ENCODE results near the gene UNC5B. TPM values are rescaled to one million over a fixed set of nuclear protein-coding genes. Genes with fewer than 3 reads are reported as not detected.

UNC5B gene
- total and polyA plus RNA-seq, 2 donors, result 2.2 to 4.2 TPM

GRCh38 chr10:71203716-71204115, 8.7 kb upstream of the UNC5B start:
- Histone ChIP-seq H3K4me3 (ENCODE audit: low read length in 2 of 2) (no peak overlapping the region), H3K36me3 (ENCODE audit: control insufficient read depth in 2 of 2, insufficient read depth in 2 of 2, low read length in 1 of 2) (no peaks in the 10 kb centered on the region), H3K9me3 (ENCODE audit: control insufficient read depth in 2 of 2, insufficient read depth in 1 of 2, low read length in 1 of 2) (peaks cover 0 to 3% of the 10 kb centered on the region in 2 donors), H3K27me3 (ENCODE audit: control insufficient read depth in 2 of 2, insufficient read depth in 1 of 2, low read length in 1 of 2) (no peaks in the 10 kb centered on the region), H3K4me1 (ENCODE audit: control insufficient read depth in 2 of 2, insufficient read depth in 2 of 2, low read length in 2 of 2) (peaks cover 0 to 13% of the 10 kb centered on the region in 2 donors), H3K27ac (ENCODE audit: low read depth in 1 of 2, low read length in 1 of 2) (no peak overlapping the region)
- WGBS, result 97% methylated on average over 5 of the region's 5 CpGs
- DNase-seq (ENCODE audit: low read depth in 6 of 9, low spot score in 9 of 9), result no peak

GRCh38 chr10:71204746-71205145, 7.6 kb upstream of the UNC5B start:
- Histone ChIP-seq H3K4me1 (ENCODE audit: control insufficient read depth in 2 of 2, insufficient read depth in 2 of 2, low read length in 2 of 2) (peaks cover 8 to 24% of the 10 kb centered on the region in 2 donors), H3K27ac (ENCODE audit: low read depth in 1 of 2, low read length in 1 of 2) (no peak overlapping the region), H3K9me3 (ENCODE audit: control insufficient read depth in 2 of 2, insufficient read depth in 1 of 2, low read length in 1 of 2) (no peaks in the 10 kb centered on the region), H3K36me3 (ENCODE audit: control insufficient read depth in 2 of 2, insufficient read depth in 2 of 2, low read length in 1 of 2) (no peaks in the 10 kb centered on the region), H3K4me3 (ENCODE audit: low read length in 2 of 2) (no peak overlapping the region), H3K27me3 (ENCODE audit: control insufficient read depth in 2 of 2, insufficient read depth in 1 of 2, low read length in 1 of 2) (peaks cover 0 to 5% of the 10 kb centered on the region in 2 donors)
- 87% methylated on average over 2 of the region's 2 CpGs for WGBS
- DNase-seq (ENCODE audit: low read depth in 6 of 9, low spot score in 9 of 9), result no peak

GRCh38 chr10:71205468-71205867, 6.9 kb upstream of the UNC5B start:
- H3K27ac ChIP-seq (ENCODE audit: low read depth in 1 of 2, low read length in 1 of 2), result no peak overlapping the region
- no peaks in the 10 kb centered on the region for H3K9me3 ChIP-seq (ENCODE audit: control insufficient read depth in 2 of 2, insufficient read depth in 1 of 2, low read length in 1 of 2)
- 97% methylated on average over 4 of the region's 4 CpGs for WGBS
- H3K27me3 ChIP-seq (ENCODE audit: control insufficient read depth in 2 of 2, insufficient read depth in 1 of 2, low read length in 1 of 2), result peaks cover 0 to 13% of the 10 kb centered on the region in 2 donors
- H3K4me1 ChIP-seq (ENCODE audit: control insufficient read depth in 2 of 2, insufficient read depth in 2 of 2, low read length in 2 of 2), result peaks cover 16 to 31% of the 10 kb centered on the region in 2 donors
- no peak for DNase-seq (ENCODE audit: low read depth in 6 of 9, low spot score in 9 of 9)
- no peak overlapping the region for H3K4me3 ChIP-seq (ENCODE audit: low read length in 2 of 2)
- H3K36me3 ChIP-seq (ENCODE audit: control insufficient read depth in 2 of 2, insufficient read depth in 2 of 2, low read length in 1 of 2), result no peaks in the 10 kb centered on the region

GRCh38 chr10:71206911-71207310, 5.5 kb upstream of the UNC5B start:
- Histone ChIP-seq H3K4me3 (ENCODE audit: low read length in 2 of 2) (no peak overlapping the region), H3K27me3 (ENCODE audit: control insufficient read depth in 2 of 2, insufficient read depth in 1 of 2, low read length in 1 of 2) (peaks cover 2 to 24% of the 10 kb centered on the region in 2 donors), H3K4me1 (ENCODE audit: control insufficient read depth in 2 of 2, insufficient read depth in 2 of 2, low read length in 2 of 2) (peaks cover 25 to 45% of the 10 kb centered on the region in 2 donors), H3K9me3 (ENCODE audit: control insufficient read depth in 2 of 2, insufficient read depth in 1 of 2, low read length in 1 of 2) (no peaks in the 10 kb centered on the region), H3K27ac (ENCODE audit: low read depth in 1 of 2, low read length in 1 of 2) (no peak overlapping the region), H3K36me3 (ENCODE audit: control insufficient read depth in 2 of 2, insufficient read depth in 2 of 2, low read length in 1 of 2) (no peaks in the 10 kb centered on the region)
- no peak for DNase-seq (ENCODE audit: low read depth in 6 of 9, low spot score in 9 of 9)
- WGBS, result 97% methylated on average over 1 of the region's 1 CpG

GRCh38 chr10:71207578-71207977, 4.8 kb upstream of the UNC5B start:
- Histone ChIP-seq H3K36me3 (ENCODE audit: control insufficient read depth in 2 of 2, insufficient read depth in 2 of 2, low read length in 1 of 2) (no peaks in the 10 kb centered on the region), H3K9me3 (ENCODE audit: control insufficient read depth in 2 of 2, insufficient read depth in 1 of 2, low read length in 1 of 2) (no peaks in the 10 kb centered on the region), H3K4me3 (ENCODE audit: low read length in 2 of 2) (no peak overlapping the region), H3K4me1 (ENCODE audit: control insufficient read depth in 2 of 2, insufficient read depth in 2 of 2, low read length in 2 of 2) (peaks cover 25 to 49% of the 10 kb centered on the region in 2 donors), H3K27ac (ENCODE audit: low read depth in 1 of 2, low read length in 1 of 2) (no peak overlapping the region), H3K27me3 (ENCODE audit: control insufficient read depth in 2 of 2, insufficient read depth in 1 of 2, low read length in 1 of 2) (peaks cover 2 to 27% of the 10 kb centered on the region in 2 donors)
- DNase-seq (ENCODE audit: low read depth in 6 of 9, low spot score in 9 of 9), result no peak

- Histone ChIP-seq H3K9me3 (ENCODE audit: control insufficient read depth in 2 of 2, insufficient read depth in 1 of 2, low read length in 1 of 2) (peaks cover 0 to 3% of the 10 kb centered on the region in 2 donors), H3K4me3 (ENCODE audit: low read length in 2 of 2) (peak overlapping the region in 1 of 2 donors; percentile 4), H3K36me3 (ENCODE audit: control insufficient read depth in 2 of 2, insufficient read depth in 2 of 2, low read length in 1 of 2) (no peaks in the 10 kb centered on the region), H3K4me1 (ENCODE audit: control insufficient read depth in 2 of 2, insufficient read depth in 2 of 2, low read length in 2 of 2) (peaks cover 30 to 59% of the 10 kb centered on the region in 2 donors), H3K27me3 (ENCODE audit: control insufficient read depth in 2 of 2, insufficient read depth in 1 of 2, low read length in 1 of 2) (peaks cover 8 to 43% of the 10 kb centered on the region in 2 donors), H3K27ac (ENCODE audit: low read depth in 1 of 2, low read length in 1 of 2) (peak overlapping the region in 1 of 2 donors; percentile 87)
- 44% methylated on average over 4 of the region's 4 CpGs for WGBS
- peak in 1 of 9 donors; percentile 56 for DNase-seq (ENCODE audit: low read depth in 6 of 9, low spot score in 9 of 9)
Observed at GRCh38 chr10:71209352-71209715, 3.0 kb upstream of the UNC5B start.

GRCh38 chr10:71209731-71210541, 2.4 kb upstream of the UNC5B start:
- DNase-seq (ENCODE audit: low read depth in 6 of 9, low spot score in 9 of 9), result peak in 4 of 9 donors; percentile 47 to 80 (median 55)
- Histone ChIP-seq H3K9me3 (ENCODE audit: control insufficient read depth in 2 of 2, insufficient read depth in 1 of 2, low read length in 1 of 2) (peaks cover 0 to 3% of the 10 kb centered on the region in 2 donors), H3K36me3 (ENCODE audit: control insufficient read depth in 2 of 2, insufficient read depth in 2 of 2, low read length in 1 of 2) (no peaks in the 10 kb centered on the region), H3K4me3 (ENCODE audit: low read length in 2 of 2) (no peak overlapping the region), H3K27me3 (ENCODE audit: control insufficient read depth in 2 of 2, insufficient read depth in 1 of 2, low read length in 1 of 2) (peaks cover 14 to 49% of the 10 kb centered on the region in 2 donors), H3K4me1 (ENCODE audit: control insufficient read depth in 2 of 2, insufficient read depth in 2 of 2, low read length in 2 of 2) (peaks cover 30 to 57% of the 10 kb centered on the region in 2 donors), H3K27ac (ENCODE audit: low read depth in 1 of 2, low read length in 1 of 2) (peak overlapping the region in 1 of 2 donors; percentile 87)
- WGBS, result 67% methylated on average over 5 of the region's 5 CpGs

GRCh38 chr10:71210542-71210871, 1.9 kb upstream of the UNC5B start:
- no peak for DNase-seq (ENCODE audit: low read depth in 6 of 9, low spot score in 9 of 9)
- H3K27ac ChIP-seq (ENCODE audit: low read depth in 1 of 2, low read length in 1 of 2), result peak overlapping the region in 1 of 2 donors; percentile 87
- 80% methylated on average over 5 of the region's 5 CpGs for WGBS
- peaks cover 15 to 55% of the 10 kb centered on the region in 2 donors for H3K27me3 ChIP-seq (ENCODE audit: control insufficient read depth in 2 of 2, insufficient read depth in 1 of 2, low read length in 1 of 2)
- no peaks in the 10 kb centered on the region for H3K36me3 ChIP-seq (ENCODE audit: control insufficient read depth in 2 of 2, insufficient read depth in 2 of 2, low read length in 1 of 2)
- peaks cover 30 to 57% of the 10 kb centered on the region in 2 donors for H3K4me1 ChIP-seq (ENCODE audit: control insufficient read depth in 2 of 2, insufficient read depth in 2 of 2, low read length in 2 of 2)
- H3K9me3 ChIP-seq (ENCODE audit: control insufficient read depth in 2 of 2, insufficient read depth in 1 of 2, low read length in 1 of 2), result peaks cover 0 to 3% of the 10 kb centered on the region in 2 donors
- no peak overlapping the region for H3K4me3 ChIP-seq (ENCODE audit: low read length in 2 of 2)

- WGBS, result 80% methylated on average over 4 of the region's 4 CpGs
- DNase-seq (ENCODE audit: low read depth in 6 of 9, low spot score in 9 of 9), result no peak
- H3K27me3 ChIP-seq (ENCODE audit: control insufficient read depth in 2 of 2, insufficient read depth in 1 of 2, low read length in 1 of 2), result peaks cover 15 to 60% of the 10 kb centered on the region in 2 donors
- H3K9me3 ChIP-seq (ENCODE audit: control insufficient read depth in 2 of 2, insufficient read depth in 1 of 2, low read length in 1 of 2), result peaks cover 0 to 3% of the 10 kb centered on the region in 2 donors
- no peak overlapping the region for H3K27ac ChIP-seq (ENCODE audit: low read depth in 1 of 2, low read length in 1 of 2)
- H3K36me3 ChIP-seq (ENCODE audit: control insufficient read depth in 2 of 2, insufficient read depth in 2 of 2, low read length in 1 of 2), result no peaks in the 10 kb centered on the region
- H3K4me1 ChIP-seq (ENCODE audit: control insufficient read depth in 2 of 2, insufficient read depth in 2 of 2, low read length in 2 of 2), result peaks cover 30 to 57% of the 10 kb centered on the region in 2 donors
- H3K4me3 ChIP-seq (ENCODE audit: low read length in 2 of 2), result no peak overlapping the region
Observed at GRCh38 chr10:71211053-71211452, 1.3 kb upstream of the UNC5B start.
